ENCODE data around the gene DNMT3B. TPM values are rescaled to one million over a fixed set of nuclear protein-coding genes. Genes with fewer than 3 reads are reported as not detected.

The DNMT3B gene
- total RNA-seq, 1 experiment from 2014 or later: 5.4 TPM

DNA sequence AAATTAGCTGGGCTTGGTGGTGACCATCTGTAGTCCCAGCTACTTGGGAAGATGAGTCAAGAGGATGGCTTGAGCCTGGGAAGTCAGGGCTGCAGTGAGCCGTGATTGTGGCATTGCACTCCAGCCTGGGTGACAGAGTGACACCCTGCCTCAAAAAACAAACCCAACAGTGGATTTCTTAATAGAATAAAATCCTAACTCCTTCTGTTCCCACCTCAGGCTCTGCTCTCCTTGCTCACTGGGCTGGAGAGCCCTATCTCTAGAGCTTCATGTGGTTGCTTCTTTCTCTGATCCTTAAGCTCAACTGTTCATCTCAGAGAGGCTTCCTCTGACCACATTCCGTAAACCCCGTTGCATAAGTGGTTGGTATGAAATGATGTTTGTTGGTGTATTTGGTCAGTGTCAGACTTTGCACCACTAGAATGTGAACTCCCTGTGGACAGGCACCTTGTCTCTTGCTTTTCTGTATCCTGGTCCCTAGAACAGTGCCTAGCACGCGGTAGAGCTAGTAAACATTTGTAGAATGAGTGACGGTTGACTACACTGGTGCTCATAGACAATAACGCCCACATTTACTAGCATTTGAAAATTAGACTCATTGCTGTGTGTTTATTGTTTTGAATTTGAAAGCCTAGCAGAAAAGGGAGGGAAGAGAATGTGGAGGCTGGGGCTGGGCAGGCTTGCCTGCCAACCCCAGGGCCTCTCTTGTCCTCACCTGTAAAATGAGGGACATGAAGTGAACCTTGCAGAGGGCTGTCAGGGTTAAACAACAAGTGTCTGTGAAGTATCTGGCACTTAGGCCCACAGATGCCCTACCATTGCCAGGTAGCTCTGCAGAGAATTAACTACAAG lies 61.8 kb downstream of the DNMT3B start:
- DNase-seq (ENCODE audit: low read depth): no peak

DNA sequence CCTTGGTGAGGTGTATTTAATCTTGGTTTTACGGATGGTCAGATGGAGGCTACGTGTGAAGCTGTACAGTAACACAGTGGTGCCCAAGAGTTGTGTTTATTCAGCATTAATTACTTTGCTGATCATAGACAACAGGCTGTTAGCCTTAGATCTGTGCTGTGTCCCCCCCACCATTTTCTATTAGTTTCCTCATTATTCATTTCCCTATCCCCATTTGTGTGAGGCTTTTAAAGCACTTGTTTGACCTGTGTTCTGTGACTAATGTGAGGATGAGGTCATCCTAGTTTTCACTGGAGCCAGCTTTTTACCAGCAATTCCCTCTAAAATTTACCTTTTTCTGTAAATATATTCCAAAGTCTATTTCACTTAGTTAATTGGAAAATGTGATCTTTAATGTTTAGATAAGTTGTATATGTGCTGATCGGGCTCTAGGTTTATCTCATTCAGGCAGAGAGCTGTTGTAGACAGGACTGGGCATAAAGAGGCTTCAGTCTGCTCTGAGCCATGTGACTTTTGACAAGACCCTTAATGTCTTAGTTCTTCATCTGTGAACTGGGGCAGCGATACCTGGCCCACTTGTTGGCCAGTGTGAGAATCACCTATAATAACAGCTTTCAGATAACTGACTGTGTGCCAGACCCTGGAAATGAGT lies 66.0 kb downstream of the DNMT3B start:
- no peak for DNase-seq (ENCODE audit: low read depth)

DNA sequence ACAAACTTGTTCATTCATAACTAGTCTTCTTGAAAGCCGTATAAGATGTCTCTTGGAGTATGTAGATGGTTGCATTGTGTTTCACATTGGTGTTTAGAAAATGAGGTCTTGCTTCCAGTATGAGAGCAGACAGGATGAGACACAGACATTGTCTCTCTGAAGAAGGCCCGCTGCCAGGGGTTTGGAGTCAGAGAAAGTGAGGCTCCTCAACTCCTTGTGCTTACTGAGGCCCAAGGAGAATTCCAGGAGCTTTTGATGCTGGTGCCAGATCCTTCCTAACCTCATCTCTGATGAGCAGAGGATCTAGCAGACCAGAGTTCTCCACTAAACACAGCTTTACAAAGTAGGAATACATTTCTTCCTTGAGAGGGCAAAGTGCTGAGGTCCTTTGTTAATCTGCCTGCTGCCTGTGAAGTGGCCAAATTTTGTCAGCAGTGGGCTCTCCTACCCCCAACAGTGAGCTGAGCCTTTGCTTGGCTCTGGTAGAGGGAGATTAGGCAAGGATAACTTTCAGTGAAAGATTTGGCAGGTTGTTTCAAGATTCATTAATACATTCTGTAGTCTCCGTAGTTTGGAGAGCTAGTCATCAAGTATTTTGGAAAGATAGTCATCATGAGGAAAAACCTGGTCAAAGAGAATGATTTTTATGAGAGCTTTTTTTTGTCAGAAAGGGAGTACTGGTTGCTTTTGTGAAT lies 67.3 kb downstream of the DNMT3B start:
- DNase-seq (ENCODE audit: low read depth): no peak

DNA sequence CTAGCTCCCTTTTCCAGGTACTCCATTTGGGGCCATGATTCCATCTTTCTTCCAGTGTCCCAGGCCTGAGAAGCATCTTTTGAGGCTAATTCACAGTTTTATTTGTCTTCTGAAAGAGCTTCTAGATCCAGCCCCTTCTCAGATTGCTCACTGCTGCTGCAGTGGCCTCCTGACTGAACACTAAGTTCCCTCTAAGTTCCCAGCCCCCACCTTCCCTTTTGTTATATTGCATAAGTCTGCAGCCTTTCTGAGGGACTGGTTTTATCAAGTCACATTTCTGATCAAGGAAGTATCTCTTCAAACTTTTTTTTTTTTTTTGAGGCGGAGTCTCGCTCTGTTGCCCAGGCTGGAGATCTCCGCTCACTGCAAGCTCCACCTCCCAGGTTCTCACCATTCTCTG lies 68.3 kb downstream of the DNMT3B start:
- no peak for DNase-seq (ENCODE audit: low read depth)

DNA sequence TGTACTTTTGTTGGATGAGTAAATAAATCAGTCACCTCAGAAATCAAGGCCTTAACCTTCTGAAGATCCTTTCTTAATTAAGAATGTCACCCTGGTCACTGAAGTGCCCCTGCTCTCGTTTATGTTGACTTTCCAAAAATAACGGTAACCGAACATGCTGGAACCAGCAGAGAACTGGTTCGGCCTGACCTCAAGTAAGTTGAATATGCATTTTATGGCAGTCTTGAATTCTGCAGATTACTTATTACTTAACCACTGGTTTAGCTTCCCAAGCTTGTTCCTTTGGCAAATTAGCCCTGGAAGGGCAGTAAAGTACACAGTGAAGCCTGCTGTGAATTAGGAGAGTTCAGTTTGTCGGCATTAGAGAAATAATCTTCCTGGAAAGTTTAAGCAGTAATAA lies 69.8 kb downstream of the DNMT3B start:
- no peak for DNase-seq (ENCODE audit: low read depth)

DNA sequence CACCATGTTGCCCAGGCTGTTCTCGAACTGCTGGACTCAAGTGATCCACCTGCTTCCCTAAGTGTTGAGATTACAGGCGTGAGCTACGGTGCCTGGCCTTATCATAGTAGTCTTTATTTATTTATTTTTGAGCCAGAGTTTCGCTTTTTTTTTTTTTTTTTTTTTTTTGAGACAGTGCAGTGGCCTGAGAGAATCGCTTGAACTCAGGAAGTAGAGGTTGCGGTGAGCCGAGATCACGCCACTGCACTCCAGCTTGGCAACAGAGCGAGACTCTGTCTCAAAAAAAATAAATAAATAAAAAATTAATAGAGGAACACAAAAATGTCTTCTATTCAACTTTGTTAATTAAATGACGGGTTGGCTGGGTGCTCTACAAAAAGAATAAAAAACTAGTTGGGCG lies 70.5 kb downstream of the DNMT3B start:
- no peak for DNase-seq (ENCODE audit: low read depth)

DNA sequence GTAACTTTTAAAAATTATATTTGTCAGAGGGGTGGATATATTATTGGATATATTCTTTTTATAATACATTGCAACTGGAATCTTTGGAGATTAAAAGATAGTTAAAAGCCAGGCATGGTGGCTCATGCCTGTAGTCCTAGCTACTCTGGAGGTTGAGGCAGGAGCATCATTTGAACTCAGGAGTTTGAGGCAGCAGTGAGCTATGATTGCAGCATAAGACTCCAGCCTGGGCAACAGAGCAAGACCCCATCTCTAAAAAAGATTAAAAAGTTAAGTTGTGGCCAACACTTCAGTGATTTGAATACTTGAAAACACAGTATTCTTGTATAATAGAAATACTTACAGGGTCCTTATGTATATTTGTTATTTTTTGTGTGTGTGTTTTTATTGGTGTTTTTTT lies 72.8 kb downstream of the DNMT3B start:
- DNase-seq (ENCODE audit: low read depth): no peak

DNA sequence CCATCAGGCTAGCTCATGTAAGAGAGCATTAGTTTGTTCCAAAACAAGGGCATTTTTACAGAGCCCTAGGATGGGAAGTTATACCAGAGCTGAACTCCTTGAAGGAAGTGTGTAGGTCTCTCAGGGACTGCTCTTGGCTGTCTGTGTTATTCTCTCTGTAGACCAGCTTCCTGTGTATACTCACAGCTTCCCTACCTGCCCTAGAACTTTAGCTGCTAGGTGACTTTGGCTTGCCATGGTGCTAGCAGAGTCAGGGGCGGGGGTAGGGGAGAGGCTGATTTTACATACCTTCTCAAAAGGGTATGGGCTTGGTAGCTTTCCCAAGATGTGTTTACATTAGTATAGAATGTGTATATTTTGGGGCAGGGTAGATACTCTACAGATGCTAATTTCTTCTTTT lies 75.0 kb downstream of the DNMT3B start:
- DNase-seq (ENCODE audit: low read depth): no peak

DNA sequence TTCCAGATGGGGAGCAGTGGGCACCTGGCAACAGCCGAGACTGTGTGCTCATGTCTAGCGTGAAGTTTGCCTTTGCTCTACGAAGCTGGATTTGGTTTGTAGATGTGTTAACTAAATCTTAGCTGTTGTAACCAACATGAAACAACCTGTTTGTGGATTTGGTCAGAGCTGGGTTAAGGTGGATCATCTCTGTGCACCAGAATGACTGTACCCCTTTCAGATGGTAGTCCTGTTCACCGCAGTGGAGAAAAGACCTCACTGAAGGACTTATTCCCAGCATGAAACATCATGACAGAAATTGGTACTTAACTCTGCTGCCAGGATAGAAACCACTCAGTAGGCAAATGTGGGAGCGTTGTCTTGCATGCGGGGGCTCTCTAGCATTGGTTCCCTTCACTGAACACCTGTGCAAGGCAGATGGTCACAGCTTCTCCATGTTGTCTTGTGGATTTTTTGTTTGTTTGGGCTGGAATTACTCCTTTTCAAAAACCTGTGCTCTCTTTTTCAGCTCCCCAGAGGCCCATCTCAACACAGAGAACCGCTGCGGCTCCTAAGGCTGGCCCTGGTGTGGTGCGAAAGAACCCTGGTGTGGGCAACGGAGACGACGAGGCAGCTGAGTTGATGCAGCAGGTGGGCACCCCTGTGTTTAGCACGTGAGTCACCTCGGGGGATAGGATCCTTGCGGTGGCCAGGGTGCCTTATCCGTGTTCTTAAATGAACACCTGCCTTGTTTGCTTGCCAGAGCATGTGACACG lies 77.2 kb downstream of the DNMT3B start:
- DNase-seq (ENCODE audit: low read depth): no peak

DNA sequence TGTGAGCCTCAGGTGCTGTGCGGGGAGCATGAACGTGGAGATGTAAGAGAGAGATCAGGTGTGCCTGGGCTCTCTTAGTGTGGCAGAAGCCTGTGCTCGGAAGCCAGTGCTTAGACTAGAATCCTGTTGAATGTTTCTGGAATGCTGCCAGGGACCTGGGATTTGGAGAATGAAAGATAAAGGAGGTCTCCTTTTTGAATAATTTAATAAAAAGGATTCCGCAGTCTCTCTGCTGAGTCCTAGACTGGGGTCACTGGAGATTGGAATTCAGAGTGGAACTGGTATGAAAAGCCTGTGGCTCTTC lies 77.7 kb downstream of the DNMT3B start:
- no peak for DNase-seq (ENCODE audit: low read depth)

DNA sequence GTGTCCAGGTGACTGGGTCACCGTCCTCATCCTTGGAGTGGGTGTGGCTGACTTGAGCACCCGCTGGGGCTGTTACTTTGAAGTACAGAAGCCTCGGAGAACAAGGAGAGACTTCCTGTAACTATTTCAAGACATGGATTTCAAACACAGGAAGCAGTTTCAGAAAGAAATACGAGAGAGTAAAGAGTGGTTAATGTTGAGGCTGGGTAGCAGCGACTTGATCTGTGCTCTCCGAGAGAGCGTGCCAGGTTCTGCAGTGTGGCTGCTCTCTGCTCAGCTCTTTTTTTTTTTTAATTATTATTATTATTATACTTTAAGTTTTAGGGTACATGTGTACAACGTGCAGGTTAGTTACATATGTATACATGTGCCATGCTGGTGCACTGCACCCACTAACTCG lies 79.0 kb downstream of the DNMT3B start:
- no peak for DNase-seq (ENCODE audit: low read depth)

DNA sequence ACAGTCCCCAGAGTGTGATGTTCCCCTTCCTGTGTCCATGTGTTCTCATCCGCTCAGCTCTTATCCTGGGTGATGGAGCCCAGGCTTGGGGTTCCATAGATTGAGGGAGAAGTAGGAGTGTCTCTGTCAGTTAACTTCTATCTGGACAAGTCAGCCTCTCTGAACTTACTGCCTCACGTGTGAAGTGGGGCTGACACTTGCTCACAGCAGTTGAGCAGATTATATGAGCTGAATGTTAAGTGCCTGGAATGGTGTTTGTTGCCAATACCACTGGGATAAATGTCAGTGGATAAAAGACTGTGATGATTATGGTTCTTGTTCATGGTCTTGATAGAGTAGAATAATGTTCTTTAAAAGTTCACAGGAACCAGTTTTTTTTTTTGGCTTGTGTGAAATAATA lies 79.4 kb downstream of the DNMT3B start:
- DNase-seq (ENCODE audit: low read depth): no peak

DNA sequence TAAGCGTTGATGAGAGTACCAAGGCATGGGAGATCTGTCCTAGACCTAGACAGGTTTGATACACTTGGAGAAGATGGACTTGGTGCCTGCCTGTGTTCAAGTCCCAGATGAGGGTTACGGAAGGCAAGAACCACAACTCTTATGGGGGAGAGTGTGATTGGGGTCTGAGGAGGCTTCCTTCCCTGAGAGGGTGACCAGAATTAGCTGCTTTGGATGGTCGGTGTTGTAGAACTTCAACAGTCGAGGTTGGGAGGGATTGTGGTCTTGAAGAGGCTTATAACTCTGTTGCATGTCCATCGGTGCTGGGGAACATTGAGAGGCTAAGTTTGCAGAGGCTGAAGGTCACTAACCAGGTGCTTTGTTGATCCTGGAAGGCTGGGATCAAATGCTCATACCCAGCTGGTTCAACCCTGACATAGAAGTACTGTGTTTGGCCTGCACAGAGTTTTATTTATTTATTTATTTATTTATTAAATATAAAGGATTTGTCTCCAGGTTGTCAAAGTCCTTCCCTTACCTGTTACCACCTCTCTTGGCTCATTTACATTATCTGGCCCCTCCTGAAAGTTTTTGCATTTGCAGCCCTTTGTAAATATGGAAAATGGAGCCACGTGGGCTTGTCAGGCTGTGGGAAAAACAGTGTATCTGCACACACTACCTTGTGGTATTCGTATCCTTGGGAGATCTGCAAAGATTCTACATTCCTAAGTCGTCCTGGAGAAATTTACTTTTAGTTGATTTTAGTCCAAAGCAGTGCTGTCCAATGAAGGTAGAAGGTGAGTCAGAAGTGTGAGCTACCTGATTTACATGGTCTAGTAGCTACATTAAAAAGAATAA lies 80.7 kb downstream of the DNMT3B start:
- DNase-seq (ENCODE audit: low read depth): no peak

DNA sequence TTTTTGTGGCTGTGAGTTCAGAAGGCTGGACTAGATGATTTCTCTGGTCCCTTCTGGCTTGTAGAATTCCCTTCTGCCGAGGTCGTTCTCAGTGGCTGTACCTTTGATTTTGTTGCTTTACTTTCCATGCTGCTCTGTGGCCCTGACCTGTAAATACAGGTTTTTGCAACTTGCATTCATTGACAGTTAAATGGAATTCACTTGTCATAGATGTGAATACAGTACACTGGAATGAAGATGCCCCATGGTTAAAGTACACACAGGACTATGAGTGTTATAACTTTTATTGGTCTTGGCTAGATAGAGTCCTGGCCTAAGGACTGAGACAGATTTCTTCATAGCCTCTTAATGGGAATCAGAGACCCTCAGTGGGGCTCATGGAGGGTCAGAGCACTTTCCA lies 83.6 kb downstream of the DNMT3B start:
- no peak for DNase-seq (ENCODE audit: low read depth)

DNA sequence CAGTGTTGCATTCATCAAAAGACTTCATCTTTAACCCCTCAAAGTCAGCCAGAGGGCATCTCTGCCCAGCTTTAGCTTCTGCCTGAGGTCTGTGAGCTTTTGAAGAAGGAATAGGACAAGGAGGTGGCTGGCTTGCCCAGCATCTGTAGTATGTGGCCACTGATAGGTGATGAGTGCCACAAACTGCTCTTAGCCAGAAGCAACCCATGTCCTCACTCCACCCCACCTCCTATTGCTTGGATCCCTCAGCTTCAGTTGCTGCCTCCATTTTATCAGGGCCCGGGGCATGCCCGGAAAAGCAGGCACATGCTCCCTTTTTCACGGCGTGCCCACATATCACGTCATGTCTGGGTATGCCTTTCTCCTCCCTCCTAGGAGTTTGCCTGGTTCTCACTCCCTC lies 84.7 kb downstream of the DNMT3B start:
- no peak for DNase-seq (ENCODE audit: low read depth)

DNA sequence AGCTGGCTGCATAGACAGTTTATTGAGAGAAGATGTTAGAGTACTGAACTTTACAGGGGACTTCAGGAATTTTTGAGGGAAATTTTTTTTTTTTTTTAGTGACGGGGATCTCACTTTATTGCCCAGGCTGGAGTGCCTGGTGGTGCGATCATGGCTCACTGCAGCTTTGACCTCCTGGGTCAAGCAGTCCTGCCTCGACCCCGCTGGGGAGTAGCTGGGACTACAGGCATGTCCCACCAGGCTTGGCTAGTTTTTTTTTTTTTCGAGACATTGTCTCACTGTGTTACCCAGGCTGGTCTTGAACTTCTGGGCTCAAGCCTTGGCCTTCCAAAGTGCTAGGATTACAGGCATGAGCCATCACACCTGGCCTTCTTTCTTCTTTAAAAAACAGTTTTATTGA lies 85.8 kb downstream of the DNMT3B start:
- DNase-seq (ENCODE audit: low read depth): no peak

DNA sequence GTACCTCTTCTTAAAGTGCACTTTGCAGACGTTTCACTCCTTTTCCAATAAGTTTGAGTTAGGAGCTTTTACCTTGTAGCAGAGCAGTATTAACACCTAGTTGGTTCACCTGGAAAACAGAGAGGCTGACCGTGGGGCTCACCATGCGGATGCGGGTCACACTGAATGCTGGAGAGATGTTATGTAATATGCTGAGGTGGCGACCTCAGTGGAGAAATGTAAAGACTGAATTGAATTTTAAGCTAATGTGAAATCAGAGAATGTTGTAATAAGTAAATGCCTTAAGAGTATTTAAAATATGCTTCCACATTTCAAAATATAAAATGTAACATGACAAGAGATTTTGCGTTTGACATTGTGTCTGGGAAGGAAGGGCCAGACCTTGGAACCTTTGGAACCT lies 86.7 kb downstream of the DNMT3B start:
- DNase-seq (ENCODE audit: low read depth): no peak

DNA sequence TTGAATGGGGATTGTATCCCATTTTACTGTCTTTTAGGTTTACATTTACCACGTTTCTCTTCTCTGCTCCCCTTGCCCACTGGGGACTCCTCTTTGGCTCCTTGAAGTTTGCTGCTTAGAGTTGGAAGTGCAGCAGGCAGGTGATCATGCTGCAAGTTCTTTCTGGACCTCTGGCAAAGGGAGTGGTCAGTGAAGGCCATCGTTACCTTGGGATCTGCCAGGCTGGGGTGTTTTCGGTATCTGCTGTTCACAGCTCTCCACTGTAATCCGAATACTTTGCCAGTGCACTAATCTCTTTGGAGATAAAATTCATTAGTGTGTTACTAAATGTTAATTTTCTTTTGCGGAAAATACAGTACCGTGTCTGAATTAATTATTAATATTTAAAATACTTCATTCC lies 87.4 kb downstream of the DNMT3B start:
- no peak for DNase-seq (ENCODE audit: low read depth)

DNA sequence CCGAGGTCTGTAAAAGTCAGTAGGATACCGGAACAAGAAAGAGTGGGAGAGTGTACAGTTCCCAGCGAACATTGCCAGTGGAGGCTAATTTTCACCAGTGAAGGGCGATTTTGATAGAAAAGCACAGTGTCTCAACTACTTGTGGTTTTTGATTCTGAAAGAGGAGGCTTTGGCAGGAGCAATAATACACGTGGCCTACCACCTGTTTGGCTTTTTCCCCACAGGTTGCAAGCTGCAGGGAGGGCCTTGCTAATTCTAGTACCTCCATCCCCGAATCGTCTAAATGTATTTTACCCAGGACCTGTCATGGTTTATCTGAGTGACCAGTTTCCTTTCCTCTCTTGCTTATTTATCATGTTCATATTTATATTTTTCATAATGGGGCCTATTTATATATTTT lies 93.2 kb downstream of the DNMT3B start:
- DNase-seq (ENCODE audit: low read depth): no peak

DNA sequence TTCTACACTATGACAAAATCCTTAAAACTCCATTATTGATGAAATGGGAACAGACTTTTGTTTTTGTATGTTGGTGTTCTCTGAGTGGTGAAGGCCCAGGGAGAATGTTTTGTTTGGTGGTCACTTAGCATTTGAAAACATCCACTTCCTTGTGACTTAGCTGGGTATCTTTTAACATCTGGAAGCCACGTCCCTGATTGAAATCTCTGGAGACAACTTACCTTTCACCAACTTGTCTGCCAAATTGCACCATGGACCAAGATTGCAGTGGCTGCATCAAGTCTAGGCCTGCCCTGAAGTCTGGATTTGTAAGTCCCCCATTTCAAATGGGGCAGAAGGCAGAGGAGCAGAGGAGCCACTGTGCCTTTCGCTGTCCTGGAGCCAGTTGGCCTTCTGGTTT lies 96.0 kb downstream of the DNMT3B start:
- no peak for DNase-seq (ENCODE audit: low read depth)

Measured in Daoy (cell line).